NCI-H146 treated with DMSO at 0.1 percent for 48 hours (cell line): ENCODE data around the gene SNX30.

Source experiments
- DNase-seq: peaks from one replicate; lab custom pipeline; 2025; ENCODE audit not compliant: unreplicated experiment; lab: John Stamatoyannopoulos, UW

The SNX30 gene

GRCh38 chr9:112820881-112821280 is 70.3 kb downstream of the SNX30 start:
- no peak for DNase-seq

GRCh38 chr9:112822618-112823017 is 72.1 kb downstream of the SNX30 start:
- no peak for DNase-seq

GRCh38 chr9:112823257-112823656 is 72.7 kb downstream of the SNX30 start:
- no peak for DNase-seq

- no peak for DNase-seq
Measured at GRCh38 chr9:112831281-112831851, 80.8 kb downstream of the SNX30 start.

- no peak for DNase-seq
Measured at GRCh38 chr9:112831969-112832368, 81.4 kb downstream of the SNX30 start.

GRCh38 chr9:112833081-112833480 is 82.5 kb downstream of the SNX30 start:
- no peak for DNase-seq

- no peak for DNase-seq
Measured at GRCh38 chr9:112836394-112836793, 85.8 kb downstream of the SNX30 start.

GRCh38 chr9:112838342-112838741 is 87.8 kb downstream of the SNX30 start:
- no peak for DNase-seq

- DNase-seq = no peak
Measured at GRCh38 chr9:112839331-112839730, 88.8 kb downstream of the SNX30 start.

- DNase-seq = no peak
Measured at GRCh38 chr9:112841261-112841660, 90.7 kb downstream of the SNX30 start.

GRCh38 chr9:112842555-112842954 is 92.0 kb downstream of the SNX30 start:
- no peak for DNase-seq

- DNase-seq = peak; percentile 25
Measured at GRCh38 chr9:112844771-112845542, 94.4 kb downstream of the SNX30 start.

- DNase-seq = no peak
Measured at GRCh38 chr9:112846528-112847488, 96.2 kb downstream of the SNX30 start.

GRCh38 chr9:112848316-112849151 is 98.0 kb downstream of the SNX30 start:
- DNase-seq = no peak

GRCh38 chr9:112849363-112849922 is 98.9 kb downstream of the SNX30 start:
- DNase-seq = no peak

- no peak for DNase-seq
Measured at GRCh38 chr9:112850840-112851239, 100.3 kb downstream of the SNX30 start.

- DNase-seq = no peak
Measured at GRCh38 chr9:112852741-112853504, 102.4 kb downstream of the SNX30 start.

GRCh38 chr9:112853882-112854585 is 103.5 kb downstream of the SNX30 start:
- no peak for DNase-seq

GRCh38 chr9:112854657-112855056 is 104.1 kb downstream of the SNX30 start:
- no peak for DNase-seq
